ENCODE results near the gene CCDC12.

The CCDC12 gene

DNA sequence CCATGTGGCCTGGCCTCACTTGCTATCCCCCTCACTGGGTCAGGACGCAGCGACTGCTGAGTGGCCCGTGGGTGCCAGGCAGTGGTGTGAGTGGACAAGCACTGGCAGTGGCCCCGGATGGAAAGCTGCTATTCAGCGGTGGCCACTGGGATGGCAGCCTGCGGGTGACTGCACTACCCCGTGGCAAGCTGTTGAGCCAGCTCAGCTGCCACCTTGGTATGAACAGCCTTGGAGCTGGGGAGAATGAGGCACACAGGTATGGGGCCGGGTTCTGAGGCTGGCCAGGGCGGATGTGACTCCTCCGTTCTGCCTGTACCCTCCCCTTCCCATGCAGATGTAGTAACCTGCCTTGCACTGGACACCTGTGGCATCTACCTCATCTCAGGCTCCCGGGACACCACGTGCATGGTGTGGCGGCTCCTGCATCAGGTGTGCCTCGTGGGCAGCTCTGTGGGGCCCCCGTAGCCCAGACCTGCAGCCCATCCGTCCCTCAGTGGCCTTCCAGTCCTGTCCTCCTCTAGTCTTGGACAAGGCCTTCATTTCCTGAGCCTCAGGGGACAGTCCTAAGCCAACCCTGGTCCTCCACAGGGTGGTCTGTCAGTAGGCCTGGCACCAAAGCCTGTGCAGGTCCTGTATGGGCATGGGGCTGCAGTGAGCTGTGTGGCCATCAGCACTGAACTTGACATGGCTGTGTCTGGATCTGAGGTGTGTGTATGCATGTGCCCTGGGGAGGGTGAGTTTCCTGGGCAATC, 31.1 kb upstream of the CCDC12 start:
- DNase-seq (ENCODE audit: low read depth in 2 of 3, low spot score in 1 of 3): no peak

DNA sequence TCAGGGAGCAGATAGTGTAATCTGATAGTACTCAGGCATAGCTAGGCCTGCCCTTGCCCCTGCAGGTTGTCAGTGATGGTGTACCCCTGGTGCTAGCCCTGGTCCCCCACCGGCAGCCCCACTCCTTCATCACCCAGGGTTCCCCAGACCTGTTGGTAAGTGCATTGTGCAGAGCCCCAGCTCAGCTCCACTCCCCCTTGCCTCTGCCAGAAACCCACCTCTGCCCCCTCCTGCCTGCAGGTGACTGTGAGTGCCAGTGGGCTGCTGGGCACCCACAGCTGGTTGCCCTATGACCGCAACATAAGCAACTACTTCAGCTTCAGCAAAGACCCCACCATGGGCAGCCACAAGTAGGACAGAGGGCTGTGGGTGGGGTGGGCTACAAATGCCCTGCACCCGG, 30.5 kb upstream of the CCDC12 start:
- no peak for DNase-seq (ENCODE audit: low read depth in 2 of 3, low spot score in 1 of 3)

DNA sequence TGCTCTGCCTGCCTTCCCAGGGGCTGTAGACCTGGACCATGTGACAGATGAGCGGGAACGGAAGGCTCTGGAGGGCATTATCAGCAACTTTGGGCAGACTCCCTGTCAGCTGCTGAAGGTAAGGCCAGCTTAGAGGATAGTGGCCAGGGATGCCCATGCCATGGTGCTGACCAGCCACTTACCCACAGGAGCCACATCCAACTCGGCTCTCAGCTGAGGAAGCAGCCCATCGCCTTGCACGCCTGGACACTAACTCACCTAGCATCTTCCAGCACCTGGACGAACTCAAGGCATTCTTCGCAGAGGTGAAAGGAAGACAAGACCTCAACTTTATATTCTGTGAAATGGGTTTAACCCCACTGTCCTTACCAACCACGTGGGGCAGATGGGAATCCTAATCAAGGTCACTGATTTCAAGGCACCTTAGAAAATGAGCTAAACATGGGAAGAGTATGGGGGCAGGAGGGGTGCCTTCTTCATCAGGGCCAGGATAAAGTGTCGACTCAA, 29.7 kb upstream of the CCDC12 start:
- no peak for DNase-seq (ENCODE audit: low read depth in 2 of 3, low spot score in 1 of 3)

DNA sequence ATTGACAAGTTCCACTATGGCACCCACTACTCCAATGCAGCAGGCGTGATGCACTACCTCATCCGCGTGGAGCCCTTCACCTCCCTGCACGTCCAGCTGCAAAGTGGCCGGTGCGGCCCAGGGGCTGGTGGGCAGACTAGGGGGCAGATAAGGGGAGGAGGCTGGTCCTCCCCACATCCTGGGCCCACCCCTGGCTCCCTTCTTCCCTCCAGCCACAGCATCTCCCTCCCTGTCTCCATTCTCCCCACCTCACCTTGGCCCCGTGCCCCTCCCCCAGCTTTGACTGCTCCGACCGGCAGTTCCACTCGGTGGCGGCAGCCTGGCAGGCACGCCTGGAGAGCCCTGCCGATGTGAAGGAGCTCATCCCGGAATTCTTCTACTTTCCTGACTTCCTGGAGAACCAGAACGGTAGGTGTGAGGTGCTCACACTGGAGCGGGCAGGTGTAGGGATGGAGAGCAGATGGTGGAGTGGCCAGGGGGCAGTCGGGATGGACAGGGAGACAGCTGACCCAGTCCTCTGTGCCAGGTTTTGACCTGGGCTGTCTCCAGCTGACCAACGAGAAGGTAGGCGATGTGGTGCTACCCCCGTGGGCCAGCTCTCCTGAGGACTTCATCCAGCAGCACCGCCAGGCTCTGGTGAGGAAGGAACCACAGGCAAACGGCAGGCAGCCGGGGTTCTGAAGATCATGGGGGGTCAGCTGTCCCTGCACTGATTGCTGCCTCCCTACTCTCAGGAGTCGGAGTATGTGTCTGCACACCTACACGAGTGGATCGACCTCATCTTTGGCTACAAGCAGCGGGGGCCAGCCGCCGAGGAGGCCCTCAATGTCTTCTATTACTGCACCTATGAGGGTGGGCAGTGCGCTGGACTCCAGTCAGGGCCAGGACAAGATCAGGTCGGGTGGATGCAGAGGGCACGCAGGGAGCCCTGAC, 28.9 kb upstream of the CCDC12 start:
- DNase-seq (ENCODE audit: low read depth in 2 of 3, low spot score in 1 of 3): no peak

- no peak for DNase-seq (ENCODE audit: low read depth in 2 of 3, low spot score in 1 of 3)
These were observed 28.0 kb upstream of the CCDC12 start for GRCh38 chr3:47004369-47005211.

DNA sequence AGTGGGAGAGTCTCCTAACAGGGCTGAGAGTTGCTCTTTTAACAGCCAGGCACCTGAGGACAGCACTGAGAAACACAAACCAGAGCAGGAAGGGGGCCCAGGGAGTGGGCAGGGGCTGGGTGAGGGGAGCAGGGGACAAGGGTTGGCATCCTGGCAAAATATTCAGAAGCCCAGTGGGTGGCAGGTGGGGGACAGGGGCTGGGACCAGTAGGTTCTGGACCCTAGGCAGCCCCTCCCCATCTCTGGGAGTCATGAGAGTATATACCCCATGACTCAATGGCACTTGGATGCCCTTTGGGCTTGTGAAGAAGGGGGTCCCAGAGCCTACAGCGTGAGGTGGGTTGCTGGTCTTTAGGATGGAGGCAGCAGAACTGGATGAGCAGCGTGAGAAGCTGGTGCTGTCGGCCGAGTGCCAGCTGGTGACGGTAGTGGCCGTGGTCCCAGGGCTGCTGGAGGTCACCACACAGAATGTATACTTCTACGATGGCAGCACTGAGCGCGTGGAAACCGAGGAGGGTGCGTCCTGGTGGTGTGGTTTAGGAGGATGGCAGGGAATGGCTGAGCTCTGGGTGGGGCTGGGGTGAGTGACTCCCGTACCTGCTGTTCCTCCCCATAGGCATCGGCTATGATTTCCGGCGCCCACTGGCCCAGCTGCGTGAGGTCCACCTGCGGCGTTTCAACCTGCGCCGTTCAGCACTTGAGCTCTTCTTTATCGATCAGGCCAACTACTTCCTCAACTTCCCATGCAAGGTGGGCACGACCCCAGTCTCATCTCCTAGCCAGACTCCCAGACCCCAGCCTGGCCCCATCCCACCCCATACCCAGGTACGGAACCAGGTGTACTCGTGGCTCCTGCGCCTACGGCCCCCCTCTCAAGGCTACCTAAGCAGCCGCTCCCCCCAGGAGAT, 27.2 kb upstream of the CCDC12 start:
- no peak for DNase-seq (ENCODE audit: low read depth in 2 of 3, low spot score in 1 of 3)

GRCh38 chr3:47003056-47003410, 26.5 kb upstream of the CCDC12 start:
- no peak for DNase-seq (ENCODE audit: low read depth in 2 of 3, low spot score in 1 of 3)

GRCh38 chr3:47002171-47003055, 25.9 kb upstream of the CCDC12 start:
- DNase-seq (ENCODE audit: low read depth in 2 of 3, low spot score in 1 of 3): no peak

DNA sequence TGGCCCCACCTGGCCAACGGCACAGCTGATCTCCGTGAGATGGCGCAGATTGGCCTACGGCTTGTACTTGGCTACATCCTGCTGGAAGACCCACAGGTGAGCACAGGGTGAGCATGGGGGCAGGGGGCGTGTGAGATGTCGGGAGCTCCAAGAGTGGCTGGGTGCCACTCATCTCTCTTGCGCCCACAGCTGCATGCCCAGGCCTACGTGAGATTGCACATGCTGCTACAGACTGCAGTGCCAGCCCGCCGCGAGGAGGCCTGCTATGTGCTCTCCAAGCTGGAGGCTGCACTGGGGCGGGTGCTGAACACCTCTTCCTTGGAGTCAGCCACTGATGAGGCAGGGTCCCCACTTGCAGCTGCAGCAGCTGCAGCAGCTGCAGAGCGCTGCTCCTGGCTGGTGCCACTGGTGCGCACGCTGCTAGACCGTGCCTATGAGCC, 25.2 kb upstream of the CCDC12 start:
- DNase-seq (ENCODE audit: low read depth in 2 of 3, low spot score in 1 of 3): no peak

DNA sequence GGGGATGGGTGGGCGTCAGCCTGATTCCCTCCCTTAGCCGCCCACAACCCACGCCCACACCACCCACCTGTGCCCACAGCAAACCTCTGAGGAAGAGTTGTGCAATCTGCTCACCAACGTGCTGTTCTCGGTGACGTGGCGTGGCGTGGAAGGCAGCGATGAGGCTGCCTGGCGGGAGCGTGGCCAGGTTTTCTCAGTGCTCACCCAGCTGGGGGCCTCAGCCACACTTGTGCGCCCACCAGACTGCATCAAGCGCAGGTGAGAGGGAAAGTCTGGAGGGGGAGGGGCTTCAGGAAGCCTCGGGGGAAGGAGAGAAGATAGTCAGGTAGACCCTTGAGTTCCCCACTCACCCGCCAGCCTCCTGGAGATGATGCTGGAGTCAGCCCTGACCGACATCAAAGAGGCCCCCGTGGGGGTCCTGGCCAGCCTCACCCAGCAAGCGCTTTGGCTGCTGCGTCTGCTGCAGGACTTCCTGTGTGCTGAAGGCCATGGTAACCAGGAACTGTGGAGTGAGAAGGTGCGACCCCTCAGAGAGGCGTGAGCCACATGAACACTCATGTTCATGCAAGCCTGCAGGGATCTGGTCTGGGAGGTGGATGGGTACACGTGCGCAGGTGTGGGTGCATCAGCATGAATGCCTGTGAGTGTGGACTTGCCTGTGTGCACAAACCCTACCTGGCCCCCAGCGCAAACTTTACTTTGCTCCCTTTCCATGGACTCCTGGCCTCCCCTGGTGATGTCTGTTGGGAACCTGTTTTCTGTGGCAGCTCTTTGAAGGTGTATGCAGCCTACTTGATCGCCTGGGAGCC, 24.6 kb upstream of the CCDC12 start:
- DNase-seq (ENCODE audit: low read depth in 2 of 3, low spot score in 1 of 3): no peak

DNA sequence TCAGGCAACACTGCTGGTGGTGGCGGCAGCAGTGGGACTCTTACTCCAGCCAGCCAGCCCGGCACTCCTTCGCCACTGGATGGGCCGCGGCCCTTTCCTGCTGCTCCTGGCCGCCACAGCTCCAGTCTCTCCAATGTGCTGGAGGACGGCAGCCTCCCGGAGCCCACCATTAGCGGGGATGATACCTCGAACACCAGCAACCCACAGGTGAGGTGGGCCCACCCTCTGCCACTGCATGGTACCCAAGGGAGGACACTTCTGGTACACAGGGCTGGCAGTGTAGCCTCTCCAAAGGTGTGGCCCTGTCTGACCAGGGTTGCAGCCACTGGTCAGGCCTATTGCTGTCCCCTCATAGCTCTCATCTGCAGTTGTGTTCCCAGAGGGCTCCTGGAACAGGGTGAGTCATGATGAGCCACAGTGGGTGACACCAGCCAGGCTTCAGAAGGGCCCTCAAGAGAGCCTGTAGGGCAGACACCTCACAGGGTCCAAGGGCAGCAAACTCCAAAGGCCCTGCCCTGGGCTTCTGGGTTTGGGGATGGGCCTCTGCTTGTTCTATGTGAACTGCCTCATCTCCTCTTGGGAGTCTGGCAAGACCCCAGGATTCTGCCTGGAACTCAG, 23.8 kb upstream of the CCDC12 start:
- DNase-seq (ENCODE audit: low read depth in 2 of 3, low spot score in 1 of 3): no peak

GRCh38 chr3:46999516-47000197, 23.1 kb upstream of the CCDC12 start:
- DNase-seq (ENCODE audit: low read depth in 2 of 3, low spot score in 1 of 3): no peak

GRCh38 chr3:46998852-46999515, 22.4 kb upstream of the CCDC12 start:
- no peak for DNase-seq (ENCODE audit: low read depth in 2 of 3, low spot score in 1 of 3)

DNA sequence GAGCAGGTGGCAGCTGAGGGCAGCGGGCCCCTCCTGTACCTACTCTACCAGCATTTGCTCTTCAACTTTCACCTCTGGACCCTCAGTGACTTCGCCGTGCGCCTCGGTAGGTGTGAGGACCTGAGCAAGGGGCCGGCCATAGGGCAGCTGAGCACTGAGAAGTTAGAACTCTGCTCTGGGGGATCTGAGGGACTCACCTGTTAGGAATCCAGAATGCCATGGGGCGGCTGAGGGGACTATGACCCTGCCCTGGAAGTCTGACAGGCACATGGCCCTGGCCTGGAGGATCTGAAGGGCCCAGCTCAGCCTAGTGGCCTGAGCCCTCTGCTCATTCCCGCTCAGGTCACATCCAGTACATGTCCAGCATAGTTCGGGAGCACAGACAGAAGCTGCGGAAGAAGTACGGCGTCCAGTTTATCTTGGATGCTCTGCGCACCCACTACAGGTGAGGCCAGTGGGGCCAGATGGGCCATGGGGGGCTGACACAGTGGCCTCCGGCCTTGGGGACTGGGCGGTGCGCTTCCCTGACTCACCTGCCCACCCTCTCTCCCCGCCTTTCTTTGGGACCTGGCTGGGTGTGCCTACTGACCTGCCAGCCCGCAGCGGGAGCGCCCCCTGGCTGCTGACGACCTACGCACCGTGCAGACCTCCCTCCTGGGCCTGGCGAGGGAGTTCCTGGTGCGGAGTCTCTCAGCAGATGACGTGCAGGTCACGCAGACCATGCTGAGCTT, 21.7 kb upstream of the CCDC12 start:
- peak in 2 of 3 donors; percentile 64 to 67 for DNase-seq (ENCODE audit: low read depth in 2 of 3, low spot score in 1 of 3)

GRCh38 chr3:46997453-46998091, 21.0 kb upstream of the CCDC12 start:
- no peak for DNase-seq (ENCODE audit: low read depth in 2 of 3, low spot score in 1 of 3)

Data from stimulated activated CD4-positive, alpha-beta T cell treated with anti-CD3 and anti-CD28 coated beads, Interleukin-12 subunit alpha, Interleukin-12 subunit beta, amount 100 ng/mL, for 48 hours (primary cell).